Transverse colon (tissue), 3 donors: ENCODE data around the gene KLHDC8A.

Source experiments
- POLR2A ChIP-seq: fragments of 450-650 bp; IDR thresholded peaks from one replicate; pipeline ENCODE4 v1.6.1; 2016; ENCODE audit warnings: antibody characterized with exemption, mild to moderate bottlenecking, moderate library complexity
- TF ChIP-seq, protein P1 (sequence below), 5 experiments: fragments of 200-600 bp in 3 of 5; fragments of 450-650 bp in 2 of 5; sonication (generic) in 3 of 5; IDR thresholded peaks; 1 replicate in 2 of 5; 2 replicates in 3 of 5; pipeline ENCODE4 v1.5.1; 2016 to 2017; ENCODE audit warnings: antibody characterized with exemption in 5 of 5, inconsistent platforms in 3 of 5, mild to moderate bottlenecking in 2 of 5, moderate library complexity in 1 of 5

DNA sequence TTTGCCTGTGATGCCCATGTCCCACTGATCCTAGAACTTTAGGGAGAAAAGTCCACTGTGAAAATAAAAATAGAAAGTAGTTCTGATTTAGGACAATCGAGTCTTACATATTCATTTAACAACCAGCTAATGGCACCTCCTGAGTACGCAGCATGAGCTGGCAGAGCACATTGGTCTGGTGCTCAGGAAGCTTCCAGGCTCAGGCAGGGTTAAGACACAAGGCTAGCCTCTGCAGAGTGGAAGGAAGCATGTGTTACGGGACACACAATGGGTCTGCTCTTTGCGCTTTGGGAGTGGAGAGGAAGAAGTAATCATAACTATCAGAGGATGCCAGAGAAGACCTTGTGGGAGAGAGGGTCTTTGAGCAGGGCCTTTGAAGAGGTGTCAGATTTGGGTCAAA lies 4.2 kb upstream of the KLHDC8A start:
- TF ChIP-seq, protein P1, sequence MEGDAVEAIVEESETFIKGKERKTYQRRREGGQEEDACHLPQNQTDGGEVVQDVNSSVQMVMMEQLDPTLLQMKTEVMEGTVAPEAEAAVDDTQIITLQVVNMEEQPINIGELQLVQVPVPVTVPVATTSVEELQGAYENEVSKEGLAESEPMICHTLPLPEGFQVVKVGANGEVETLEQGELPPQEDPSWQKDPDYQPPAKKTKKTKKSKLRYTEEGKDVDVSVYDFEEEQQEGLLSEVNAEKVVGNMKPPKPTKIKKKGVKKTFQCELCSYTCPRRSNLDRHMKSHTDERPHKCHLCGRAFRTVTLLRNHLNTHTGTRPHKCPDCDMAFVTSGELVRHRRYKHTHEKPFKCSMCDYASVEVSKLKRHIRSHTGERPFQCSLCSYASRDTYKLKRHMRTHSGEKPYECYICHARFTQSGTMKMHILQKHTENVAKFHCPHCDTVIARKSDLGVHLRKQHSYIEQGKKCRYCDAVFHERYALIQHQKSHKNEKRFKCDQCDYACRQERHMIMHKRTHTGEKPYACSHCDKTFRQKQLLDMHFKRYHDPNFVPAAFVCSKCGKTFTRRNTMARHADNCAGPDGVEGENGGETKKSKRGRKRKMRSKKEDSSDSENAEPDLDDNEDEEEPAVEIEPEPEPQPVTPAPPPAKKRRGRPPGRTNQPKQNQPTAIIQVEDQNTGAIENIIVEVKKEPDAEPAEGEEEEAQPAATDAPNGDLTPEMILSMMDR (IDR thresholded peaks at IDR 0.05) = no peak
- TF ChIP-seq POLR2A = no peak
